ENCODE data around the gene TRMT1L.

DNA sequence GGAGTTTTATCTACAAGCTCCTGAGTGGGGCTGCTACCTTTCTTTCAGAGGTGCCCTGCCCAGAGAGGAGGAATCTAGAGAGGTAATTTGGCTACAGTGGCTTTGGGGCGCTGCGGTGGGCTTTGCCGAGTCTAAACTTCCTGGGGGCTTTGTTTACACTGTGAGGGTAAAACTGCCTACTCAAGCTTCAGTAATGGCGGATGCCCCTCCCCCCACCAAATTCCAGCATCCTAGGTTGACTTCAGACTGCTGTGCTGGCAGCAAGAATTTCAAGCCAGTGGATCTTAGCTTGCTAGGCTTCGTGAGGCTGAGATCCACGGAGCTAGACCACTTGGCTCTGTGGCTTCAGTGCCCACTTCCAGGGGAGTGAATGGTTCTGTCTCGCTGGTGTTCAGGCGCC is 44.1 kb upstream of the TRMT1L start:
- no peak for TF ChIP-seq POLR2A (IDR thresholded peaks at IDR 0.05)
- TF ChIP-seq, protein P1, sequence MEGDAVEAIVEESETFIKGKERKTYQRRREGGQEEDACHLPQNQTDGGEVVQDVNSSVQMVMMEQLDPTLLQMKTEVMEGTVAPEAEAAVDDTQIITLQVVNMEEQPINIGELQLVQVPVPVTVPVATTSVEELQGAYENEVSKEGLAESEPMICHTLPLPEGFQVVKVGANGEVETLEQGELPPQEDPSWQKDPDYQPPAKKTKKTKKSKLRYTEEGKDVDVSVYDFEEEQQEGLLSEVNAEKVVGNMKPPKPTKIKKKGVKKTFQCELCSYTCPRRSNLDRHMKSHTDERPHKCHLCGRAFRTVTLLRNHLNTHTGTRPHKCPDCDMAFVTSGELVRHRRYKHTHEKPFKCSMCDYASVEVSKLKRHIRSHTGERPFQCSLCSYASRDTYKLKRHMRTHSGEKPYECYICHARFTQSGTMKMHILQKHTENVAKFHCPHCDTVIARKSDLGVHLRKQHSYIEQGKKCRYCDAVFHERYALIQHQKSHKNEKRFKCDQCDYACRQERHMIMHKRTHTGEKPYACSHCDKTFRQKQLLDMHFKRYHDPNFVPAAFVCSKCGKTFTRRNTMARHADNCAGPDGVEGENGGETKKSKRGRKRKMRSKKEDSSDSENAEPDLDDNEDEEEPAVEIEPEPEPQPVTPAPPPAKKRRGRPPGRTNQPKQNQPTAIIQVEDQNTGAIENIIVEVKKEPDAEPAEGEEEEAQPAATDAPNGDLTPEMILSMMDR (IDR thresholded peaks at IDR 0.05): no peak
